CD4-positive, alpha-beta T cell treated with Interleukin-10 for 1 hour (primary cell): Measurements from ENCODE around the gene SLC66A3.
A peak's percentile ranks its signal among the peaks of the same experiment; 100 is the strongest.

Source experiments
- DNase-seq: peaks from one replicate; pipeline ENCODE4 v3.0.0-alpha.2; 2020

Gene SLC66A3

DNA sequence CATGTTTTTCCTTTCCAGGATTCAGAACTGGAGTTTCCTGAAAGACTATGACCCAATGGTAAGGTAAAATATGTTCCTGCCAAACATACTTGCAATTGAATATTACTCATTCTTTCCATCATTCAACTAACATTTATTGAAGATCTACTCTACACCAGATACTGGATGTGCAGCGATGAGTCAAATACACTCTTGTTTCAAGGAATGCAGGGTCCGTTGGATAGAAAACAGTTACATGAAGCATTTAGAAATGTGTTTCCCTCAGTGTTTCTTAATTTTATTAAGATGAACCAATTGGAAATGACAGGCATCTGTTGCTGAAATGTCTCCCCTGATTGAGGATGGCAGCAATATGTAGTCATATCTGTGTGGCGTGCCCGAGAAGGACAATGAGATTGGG is 14.8 kb upstream of the SLC66A3 start:
- DNase-seq: no peak

DNA sequence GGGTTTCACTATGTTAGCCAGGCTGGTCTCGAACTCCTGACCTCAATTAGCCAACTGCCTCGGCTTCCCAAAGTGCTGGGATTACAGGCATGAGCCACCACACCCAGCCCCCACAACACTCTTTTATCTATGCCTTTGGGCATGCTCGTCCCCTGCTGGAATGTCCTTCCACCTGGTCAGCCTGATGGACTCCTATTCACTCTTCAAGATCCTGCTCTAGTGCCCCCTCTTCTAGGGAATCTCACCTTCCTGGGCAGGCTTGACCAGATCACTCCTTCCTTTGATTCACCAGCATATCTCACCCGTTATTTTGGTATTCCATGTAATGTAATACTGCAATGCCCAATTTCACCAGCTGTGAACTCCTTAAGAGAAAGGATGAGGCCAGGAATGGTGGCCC is 13.9 kb upstream of the SLC66A3 start:
- no peak for DNase-seq

DNA sequence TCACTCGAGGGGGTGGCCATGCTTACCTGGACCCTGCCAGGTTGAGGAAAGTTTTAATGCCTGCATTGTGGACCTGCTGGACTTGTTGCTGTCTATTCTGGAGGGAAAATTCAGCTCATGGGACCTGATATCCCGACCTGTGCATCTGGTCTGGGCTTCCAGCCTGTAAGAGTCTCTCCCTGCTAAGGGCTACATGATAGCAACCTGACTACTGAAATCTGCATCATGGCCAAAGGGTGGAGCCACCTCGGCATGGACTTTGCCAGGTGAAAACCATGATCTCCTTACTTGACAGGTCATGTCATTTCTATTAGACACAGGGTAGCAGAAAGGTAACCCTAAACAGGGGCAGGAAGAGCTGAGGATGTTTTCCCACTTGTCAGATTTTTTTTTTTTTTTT is 12.9 kb upstream of the SLC66A3 start:
- no peak for DNase-seq

DNA sequence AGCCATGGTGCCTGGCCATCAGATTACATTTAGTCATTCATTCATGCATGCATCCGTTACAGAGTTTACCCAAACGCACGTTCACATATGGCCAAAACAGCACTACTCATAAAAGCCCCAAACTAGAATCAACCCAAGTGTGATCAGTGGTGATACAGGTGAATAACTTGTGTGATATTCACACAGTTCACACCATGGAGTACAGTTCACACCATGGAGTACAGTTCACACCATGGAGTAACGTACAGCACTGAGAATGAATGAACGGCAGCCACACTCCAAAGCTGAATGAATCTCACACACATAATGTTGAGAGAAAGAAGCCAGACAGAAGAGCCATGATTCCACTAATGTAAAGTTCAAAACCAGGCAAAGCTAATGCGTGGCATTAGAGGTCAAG is 12.3 kb upstream of the SLC66A3 start:
- DNase-seq: no peak

DNA sequence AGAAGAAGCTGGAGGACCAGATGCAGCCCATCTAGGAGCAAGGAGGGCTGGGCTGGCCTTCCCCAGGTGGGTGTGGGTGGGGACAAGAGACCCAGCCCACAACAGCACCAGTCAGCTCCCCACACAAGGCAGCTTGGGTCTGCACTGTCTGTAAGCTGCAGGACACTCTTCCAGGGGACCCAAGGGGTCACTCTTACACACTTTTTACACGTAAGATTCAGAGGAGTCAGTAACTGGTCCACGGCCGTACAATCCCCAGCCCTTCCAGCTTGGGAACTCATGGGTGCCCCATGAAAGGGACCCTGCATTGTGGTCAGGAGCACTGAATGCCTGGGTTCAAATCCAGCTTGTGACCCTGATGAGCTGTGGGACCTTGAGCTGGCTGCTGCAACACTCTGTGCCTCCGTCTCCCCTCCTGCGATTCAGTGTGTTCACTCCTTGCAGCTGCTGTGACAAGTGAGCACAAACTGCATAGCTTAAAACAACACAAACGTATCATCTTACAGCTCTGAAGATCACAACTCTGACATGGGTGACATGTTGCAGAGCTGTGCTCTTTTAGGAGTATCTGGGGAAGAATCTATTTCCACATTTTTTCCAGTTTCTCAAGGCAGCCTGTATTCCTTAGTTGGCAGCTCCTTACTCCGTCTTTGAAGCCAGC is 11.1 kb upstream of the SLC66A3 start:
- no peak for DNase-seq

DNA sequence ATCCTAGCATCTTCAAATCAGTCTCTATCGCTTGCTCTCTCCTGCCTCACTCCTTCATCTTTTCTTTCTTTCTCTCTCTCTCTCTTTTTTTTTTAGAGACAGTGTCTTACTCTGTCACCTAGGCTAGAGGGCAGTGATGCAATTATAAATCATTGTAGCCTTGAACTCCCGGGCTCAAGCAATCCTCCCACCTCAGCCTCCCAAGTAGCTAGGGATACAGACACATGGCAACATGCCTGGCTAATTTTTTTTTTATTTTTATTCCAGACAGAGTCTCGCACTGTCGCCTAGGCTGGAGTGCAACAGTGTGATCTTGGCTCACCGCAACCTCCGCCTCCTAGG is 10.6 kb upstream of the SLC66A3 start:
- DNase-seq: no peak

DNA sequence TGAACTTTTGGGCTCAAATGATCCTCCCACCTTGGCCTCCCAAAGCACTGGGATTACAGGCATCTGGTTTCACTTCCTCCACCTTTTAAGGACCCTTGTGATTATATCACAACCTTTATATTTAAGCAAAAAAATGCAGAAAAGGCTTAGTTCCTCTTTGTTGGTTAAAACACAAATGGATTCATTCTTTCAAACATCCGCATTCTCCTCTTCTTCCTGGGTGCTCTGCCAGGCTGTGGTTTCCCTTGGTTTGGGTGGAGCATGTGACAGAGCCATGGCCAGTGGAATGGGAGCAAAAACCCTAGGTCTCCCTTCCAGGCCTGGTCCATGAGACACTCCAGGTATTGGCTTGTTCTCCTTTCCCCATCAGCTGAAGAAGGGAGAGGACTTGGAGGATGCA is 9.9 kb upstream of the SLC66A3 start:
- no peak for DNase-seq

DNA sequence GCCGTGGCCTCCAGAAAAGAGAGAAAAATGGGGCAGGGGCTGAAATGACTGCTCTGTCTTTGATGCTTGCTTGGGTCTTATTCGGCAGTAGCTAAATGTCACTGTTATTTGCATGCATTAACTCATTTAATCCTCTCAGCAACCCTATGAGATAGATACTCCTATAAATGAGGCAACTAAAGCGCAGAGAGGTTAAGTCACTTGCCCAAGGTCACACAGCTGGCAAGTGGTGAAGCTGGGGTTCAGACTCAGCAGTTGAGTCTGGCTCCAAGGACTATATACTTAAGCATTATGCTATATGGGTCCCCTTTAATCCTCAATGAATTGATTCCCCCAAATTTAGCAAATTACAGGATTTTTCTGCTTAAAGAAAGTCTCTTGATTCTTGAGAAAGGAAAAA is 9.2 kb upstream of the SLC66A3 start:
- DNase-seq: no peak

DNA sequence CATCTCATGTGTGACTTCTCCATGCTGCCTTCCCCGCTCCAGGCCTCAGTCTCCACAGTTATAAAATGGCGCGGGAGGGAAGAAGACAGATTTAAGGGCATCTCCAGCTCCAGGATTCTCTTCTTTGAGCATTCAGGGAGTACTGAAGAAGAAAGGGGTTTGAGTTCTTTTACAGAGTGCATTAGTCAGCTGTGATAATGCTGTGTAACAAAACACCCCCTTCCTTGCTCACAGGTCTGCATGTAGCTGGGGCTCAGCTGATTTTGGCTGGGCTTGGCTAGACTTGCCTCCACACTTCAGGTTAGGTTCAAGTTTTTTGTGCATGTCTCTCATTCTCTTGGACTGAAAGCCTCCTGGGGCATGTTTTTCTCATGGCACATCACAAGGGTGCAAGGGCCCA is 8.0 kb upstream of the SLC66A3 start:
- no peak for DNase-seq

DNA sequence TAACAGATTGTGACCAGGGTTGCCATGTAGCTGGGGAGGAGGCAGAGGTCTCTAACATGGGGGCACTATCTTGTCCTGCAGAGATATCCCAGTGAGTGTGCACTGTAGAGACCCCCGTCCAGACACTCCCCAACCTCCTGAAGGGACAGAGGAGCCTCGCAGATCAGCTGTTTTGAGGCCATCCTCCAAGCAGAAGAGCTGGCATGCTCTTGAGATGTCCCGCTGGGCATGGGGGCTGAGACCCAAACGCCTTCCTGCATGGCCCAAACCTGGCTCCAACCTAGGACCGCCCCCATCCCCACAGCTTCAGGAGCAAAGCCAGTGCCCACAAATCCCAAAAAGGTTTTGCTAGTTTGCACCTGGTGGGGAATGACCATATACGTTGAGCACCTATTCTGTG is 2.7 kb upstream of the SLC66A3 start:
- DNase-seq: no peak

DNA sequence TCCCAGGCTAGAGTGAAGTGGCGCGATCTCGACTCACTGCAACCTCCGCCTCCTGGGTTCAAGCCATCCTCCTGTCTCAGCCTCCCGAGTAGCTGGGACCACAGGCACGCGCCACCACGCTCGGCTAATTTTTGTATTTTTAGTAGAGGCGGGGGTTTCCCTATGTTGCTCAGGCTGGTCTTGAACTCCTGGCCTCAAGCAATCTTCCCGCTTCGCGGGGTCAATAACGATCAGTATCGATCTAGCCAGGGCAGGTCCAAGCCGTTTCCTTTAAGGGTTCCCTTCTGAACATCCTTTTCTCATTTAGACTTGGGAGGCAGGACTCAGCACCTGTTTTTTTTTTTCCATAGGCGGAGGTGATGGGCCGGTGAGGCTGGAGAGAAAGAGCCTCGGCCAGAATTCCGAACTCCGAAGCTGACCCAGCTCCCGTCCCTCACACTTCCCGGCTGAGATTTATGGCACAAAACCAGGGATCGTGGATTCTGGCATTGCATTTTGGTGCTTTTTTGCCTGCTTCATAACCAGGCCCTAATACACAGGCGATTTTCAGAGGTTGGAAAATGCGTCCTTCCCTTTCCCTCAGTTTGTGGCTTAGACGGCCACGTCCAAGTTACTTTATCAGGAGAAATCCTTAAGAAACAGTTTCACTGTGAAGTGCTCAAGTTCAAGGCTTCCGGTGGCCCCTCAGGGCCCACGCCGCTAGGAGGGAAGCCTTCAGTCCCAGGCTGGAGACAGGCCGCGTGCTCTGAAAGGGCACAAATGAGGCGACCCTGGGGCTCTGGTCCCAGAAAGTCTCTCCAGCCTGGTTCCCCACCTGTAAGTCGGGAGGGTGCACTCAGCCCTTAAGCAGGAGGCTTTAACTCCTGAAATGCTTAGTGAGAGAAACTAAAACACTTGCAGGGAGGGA is 998 bp upstream of the SLC66A3 start:
- no peak for DNase-seq

DNA sequence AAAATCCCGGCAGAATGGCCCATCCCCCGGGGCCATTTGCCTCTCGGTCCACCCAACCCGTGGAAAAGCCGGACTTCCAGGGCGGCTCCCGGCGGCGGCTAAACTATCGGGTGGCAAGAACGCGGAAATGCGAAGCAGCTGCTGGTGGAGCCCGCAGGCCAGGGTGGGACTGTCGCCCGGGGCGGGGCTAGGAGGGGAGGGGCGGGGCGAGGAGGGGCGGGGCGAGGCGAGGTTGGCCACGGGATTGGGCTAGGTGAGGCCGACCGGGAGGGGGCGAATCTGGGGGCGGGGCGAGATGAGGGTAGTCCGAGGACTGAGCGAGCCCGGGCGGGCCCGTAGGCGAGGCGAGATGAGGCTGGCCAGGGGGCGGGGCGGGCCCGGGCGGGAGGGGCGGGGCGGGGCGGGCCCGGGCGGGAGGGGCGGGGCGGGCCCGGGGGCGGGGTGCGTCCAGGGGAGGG is 315 bp upstream of the SLC66A3 start:
- DNase-seq: peak; percentile 97

DNA sequence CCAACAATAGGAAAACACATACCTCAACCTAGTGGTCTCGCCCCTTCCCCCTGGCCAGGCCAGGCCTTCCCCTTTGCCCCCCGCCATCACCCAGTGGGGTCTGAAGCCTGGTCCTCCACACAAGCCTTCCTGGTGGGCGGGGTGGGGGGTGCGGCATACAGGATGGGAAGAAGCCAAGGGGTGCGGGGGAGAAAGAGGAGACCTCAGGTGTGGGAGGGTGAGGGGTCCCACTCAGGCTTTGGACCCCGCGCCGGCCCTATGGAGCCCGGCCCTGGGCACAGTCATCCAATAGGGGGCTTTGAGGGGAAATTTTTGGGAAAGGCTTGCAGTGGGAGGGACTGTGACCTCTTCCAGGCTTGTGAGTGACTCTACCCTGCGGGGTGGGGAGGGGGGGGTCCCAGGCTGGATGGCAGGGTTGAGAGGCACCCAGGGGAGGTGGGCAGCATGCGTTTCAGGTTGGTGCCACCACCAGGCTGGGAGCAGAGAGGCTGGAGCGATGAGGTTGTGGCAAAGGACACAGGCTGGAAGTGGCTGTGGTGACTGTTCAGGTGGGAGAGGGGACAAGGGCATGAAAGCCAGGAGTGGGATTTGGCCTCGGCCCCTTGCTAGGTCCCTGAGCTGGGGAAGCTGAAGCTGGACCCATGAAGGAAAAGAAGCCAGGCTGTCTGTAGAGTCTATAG is 1.3 kb downstream of the SLC66A3 start:
- no peak for DNase-seq

DNA sequence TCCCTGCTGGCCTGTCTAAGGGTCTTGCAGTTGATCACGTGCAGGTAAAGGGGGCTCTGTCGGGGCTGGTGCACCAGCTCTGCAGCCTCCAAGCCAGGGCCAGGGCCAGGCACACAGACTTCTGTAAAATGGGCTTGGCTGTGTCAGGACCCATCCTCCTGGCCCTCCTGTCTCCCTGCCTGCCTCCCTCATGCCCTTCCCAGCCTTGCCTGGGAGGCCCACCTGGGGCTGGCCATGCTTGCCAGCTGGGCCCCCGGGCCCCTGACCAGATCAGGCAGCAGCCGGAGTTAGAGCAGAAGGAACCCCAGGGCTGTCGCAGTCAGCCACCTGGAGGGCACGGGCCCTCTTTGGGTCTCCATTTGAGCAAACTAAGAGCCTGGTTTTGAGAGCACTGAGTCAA is 2.0 kb downstream of the SLC66A3 start:
- DNase-seq: no peak

DNA sequence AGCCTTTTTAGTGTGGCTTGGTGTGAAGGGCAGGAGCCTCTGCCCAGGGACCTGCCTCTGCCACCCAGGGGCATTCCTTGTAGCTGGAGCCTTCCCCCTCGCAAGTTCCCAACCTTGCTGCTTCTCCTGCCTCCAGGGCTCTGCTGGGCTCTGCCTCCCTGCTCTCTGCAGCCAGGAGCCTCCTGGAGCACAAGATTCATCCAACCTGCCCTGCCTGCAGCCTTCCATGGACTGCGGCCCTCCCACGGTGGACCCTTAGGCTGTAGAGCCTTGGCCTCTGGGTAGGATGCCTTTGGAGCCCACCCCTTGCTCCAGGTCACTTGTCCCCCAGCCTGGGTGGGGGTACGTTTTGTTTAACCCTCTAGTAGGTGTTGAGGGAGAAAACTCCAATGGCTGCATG is 2.5 kb downstream of the SLC66A3 start:
- DNase-seq: no peak

DNA sequence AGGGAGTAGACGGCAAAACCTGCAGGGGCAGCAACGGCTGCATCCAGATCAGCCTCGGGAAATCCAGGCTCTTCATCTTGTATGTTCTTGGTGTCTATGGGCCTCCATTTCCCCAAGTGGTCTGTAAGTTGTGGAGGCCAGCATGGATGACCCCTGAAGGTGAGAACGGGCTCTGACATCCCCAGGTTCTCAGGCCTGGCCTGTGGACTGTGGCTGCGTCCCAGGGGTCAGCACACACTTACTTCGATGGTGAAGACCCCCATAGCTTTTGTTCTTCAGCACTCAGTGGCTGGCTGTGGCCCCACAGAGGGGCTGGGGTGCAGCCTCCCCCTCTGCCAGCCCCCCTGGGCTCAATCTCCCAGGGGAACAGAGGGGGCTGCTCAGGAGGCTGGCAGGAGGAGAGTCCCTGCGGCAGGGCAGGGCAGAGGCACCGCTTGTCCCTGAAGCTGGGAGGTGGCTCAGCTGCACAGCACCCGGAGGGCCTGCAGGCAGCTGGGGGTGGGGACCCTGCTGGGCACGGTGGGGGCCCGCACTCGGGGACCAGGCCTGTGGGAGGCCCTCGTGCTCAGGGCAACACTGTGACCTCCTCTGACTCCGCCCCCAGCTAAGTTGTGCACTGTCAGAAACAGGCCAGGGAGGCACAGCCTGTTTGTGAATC is 3.8 kb downstream of the SLC66A3 start:
- DNase-seq: no peak

DNA sequence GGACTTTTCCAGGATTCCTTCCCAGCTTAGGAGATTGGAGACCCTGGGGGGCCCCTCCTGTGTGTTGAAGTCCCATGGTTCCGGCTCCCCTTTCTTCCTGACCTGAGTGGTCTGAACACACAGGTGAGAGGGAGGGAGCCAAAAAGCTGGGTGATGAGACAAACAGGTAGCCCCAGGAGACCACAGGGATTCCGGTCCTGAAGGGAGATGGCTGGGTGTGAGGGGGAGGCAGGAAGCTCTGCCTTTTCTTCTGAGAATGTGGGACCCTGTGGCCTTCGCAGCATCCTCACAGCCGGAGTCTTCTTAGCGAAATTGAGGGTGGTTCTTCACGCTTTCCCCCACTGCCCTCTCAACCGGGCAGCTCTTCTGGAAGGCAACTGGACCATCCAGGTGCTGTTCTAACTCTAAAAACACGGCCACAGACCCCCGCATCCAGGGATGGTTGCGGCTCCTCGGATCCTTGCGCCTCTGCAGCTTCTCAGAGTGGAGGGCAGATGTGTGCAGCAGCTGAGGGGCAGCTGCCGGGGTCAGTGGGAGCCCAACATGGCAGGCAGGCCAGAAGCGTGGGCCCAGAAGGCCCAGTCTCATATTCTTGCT is 4.4 kb downstream of the SLC66A3 start:
- no peak for DNase-seq

DNA sequence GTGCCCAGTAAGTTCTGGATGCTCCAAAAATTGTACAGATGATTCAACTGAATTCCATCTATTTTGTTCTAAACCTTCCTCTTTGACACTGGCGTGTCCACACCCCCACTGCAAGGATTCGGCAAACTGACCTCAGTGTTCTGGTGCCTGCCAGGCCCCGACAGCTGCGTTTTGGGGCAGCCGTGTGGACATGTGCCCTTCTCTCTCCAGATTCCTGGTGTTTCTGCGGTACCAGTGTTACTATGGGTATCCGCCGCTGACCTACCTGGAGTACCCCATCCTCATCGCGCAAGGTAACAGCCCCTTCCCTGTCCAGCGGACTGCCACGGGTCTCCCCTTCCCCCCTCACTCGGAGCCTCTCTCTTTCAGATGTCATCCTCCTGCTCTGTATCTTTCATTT is 5.0 kb downstream of the SLC66A3 start:
- no peak for DNase-seq

DNA sequence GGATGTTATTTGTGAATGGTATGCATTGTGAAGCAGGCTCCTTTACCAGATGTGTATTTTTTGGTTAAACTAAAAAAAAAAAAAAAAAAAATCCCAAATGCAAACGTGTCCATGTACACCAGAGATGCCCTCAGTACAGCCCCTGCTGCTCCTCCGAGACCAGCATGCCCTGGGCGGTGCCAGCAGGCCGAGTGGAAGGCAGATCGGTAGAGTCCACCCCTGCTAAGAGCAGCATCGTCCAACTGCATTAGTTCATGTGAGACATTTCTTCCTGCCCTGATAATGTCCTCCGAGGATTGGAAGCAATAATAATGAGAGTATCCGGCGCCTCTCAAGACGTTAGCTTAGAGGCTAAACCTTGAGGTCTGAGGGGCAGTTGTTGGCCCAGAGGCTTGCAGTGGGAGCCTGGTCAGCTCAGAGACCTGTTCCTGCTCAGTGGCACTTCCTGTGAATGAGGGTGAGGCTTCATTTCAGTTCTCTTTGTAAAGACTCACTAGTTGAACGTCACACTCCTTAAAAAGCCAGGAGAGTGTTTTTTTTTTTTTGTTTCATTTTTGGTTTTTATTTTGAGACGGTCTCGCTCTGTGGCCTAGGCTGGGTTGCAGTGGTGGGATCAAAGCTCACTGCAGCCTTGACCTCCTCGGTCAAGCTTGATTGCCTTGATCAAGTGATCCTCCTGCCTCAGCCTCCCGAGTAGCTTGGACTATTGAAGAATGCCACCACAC is 5.6 kb downstream of the SLC66A3 start:
- DNase-seq: peak; percentile 37

DNA sequence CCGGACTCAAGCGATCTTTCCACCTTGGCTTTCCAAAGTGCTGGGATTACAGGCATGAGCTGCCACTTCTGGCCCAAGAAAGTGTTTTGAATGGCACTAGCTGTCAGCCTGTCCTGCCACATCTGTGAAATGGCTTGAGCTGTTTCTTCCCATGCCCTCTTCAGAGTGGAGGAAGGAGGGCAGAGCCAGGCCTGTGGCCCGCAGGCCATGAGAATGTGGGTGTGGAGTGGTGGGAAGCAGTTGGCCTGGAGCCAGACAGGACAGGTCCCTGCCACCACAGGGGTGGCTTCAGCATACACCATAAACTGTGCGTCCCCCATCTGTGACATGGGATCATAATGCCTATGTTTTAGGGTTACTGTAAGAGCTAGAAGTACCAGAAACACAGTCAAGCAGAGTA is 6.5 kb downstream of the SLC66A3 start:
- no peak for DNase-seq

DNA sequence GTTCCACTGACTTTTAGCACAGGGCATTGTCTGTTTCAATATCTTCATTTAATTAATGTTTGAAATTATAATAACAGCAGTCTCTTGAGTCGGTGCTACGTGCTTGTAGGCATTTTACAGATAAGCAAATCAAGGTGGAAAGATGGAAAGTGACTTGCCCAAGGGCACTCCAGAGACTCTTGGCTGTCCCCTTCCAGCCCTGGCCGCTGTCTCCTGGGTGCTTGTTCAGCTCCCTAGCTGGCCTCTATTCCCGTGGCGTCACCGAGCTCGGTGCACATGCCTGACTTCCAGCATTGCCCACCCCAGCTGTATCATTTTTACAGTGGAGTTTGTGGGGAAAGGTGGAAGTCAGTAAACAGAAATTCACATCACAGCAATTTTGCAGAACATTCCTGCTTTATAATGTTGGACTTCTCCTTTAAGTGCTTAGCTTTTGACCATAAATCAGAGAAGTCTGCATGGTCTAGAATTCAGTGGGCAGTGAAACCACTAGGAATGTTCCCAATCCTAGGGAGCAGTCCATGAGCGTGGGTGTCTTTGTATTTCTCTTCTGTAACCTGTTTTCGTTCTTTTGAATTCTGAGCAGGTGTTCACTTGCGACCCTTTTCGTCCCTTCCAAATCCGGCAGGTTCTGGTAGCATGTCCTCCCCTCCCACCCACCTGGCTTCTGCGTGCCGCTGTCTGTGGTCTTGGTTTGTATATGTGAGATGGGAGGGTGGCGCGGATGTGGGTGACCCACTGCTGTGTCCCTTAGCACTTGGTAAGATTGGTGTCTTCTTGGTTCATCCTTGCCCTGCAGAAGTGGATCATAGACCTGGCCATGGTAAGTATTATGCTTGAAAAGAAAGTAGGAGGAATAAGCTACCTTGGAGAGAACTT is 8.4 kb downstream of the SLC66A3 start:
- DNase-seq: no peak
